IMR-90 (cell line): Measurements from ENCODE around the gene ECSIT. TPM values are rescaled to one million over a fixed set of nuclear protein-coding genes. Genes with fewer than 3 reads are reported as not detected.

Source experiments
- ATAC-seq: fragments of 200-7000 bp; cut with Tn5 transposase; 2 replicates; pipeline ENCODE4 v1.9.1; 2020; ENCODE audit warnings: low read depth, mild to moderate bottlenecking, moderate library complexity
- BruUV-seq: library from RNA; stranded (reverse); fragments of 400-500 nt; replicated peaks from 2 replicates; lab custom pipeline; 2021; lab: Mats Ljungman, UMichigan
- CTCF ChIA-PET: fragments of 300-600 bp; formaldehyde crosslinking; extraction: SDS; loops from one replicate; lab custom pipeline; 2021; ENCODE audit warnings: antibody characterized with exemption; lab: Yijun Ruan, JAX
- POLR2A ChIA-PET: fragments of 300-600 bp; sonication (Branson Sonifier 250); formaldehyde crosslinking; loops from one replicate; lab custom pipeline; 2022; ENCODE audit warnings: antibody characterized with exemption; ENCODE audit not compliant: unreplicated experiment; lab: Charles Lee
- DNase-seq: peaks from one replicate; pipeline ENCODE4 v3.0.0; 2013
- H2AFZ ChIP-seq: replicated peaks from 2 replicates; pipeline ENCODE3; 2013; ENCODE audit warnings: low read length, mild to moderate bottlenecking; ENCODE audit not compliant: poor library complexity
- H2AK5ac ChIP-seq: 2 replicates; pipeline ENCODE4 v1.6.1; 2013; ENCODE audit warnings: low read depth, low read length, inconsistent platforms
- H2AK9ac ChIP-seq: replicated peaks from 2 replicates; pipeline ENCODE3; 2013; ENCODE audit warnings: mild to moderate bottlenecking, low read depth, low read length, moderate library complexity; ENCODE audit not compliant: poor library complexity
- H2BK120ac ChIP-seq: 2 replicates; pipeline ENCODE4 v1.6.1; 2013; ENCODE audit warnings: low read depth, low read length, inconsistent platforms
- H2BK15ac ChIP-seq: 3 replicates; pipeline ENCODE4 v1.6.1; 2013; ENCODE audit warnings: low read depth, low read length, inconsistent platforms
- H2BK20ac ChIP-seq: 2 replicates; pipeline ENCODE4 v1.6.1; 2013; ENCODE audit warnings: low read depth, mild to moderate bottlenecking, inconsistent platforms, low read length, moderate library complexity
- H2BK5ac ChIP-seq: 2 replicates; pipeline ENCODE4 v1.6.1; 2013; ENCODE audit warnings: mild to moderate bottlenecking, low read depth, low read length, inconsistent platforms; ENCODE audit not compliant: poor library complexity, severe bottlenecking
- H3K14ac ChIP-seq: replicated peaks from 2 replicates; pipeline ENCODE4 v1.6.1; 2013; ENCODE audit warnings: low read depth, low read length, inconsistent platforms
- H3K18ac ChIP-seq: 2 replicates; pipeline ENCODE4 v1.6.1; 2013; ENCODE audit warnings: low read depth, low read length, control low read depth
- H3K23ac ChIP-seq: 2 replicates; pipeline ENCODE4 v1.6.1; 2013; ENCODE audit warnings: low read depth, low read length, inconsistent platforms
- H3K27ac ChIP-seq: 2 replicates; pipeline ENCODE4 v1.5.1; 2013; ENCODE audit warnings: mild to moderate bottlenecking, control low read depth, low read length; ENCODE audit not compliant: insufficient read depth
- H3K27me3 ChIP-seq: 2 replicates; pipeline ENCODE4 v1.6.1; 2013; ENCODE audit warnings: low read length; ENCODE audit not compliant: control insufficient read depth, insufficient read depth
- H3K36me3 ChIP-seq: 2 replicates; pipeline ENCODE4 v1.6.1; 2013; ENCODE audit warnings: low read length, mixed read lengths; ENCODE audit not compliant: control insufficient read depth, insufficient read depth
- H3K4ac ChIP-seq: 2 replicates; pipeline ENCODE4 v1.6.1; 2013; ENCODE audit warnings: low read depth, low read length, inconsistent platforms
- H3K4me1 ChIP-seq: 2 replicates; pipeline ENCODE4 v1.6.1; 2013; ENCODE audit warnings: low read length, mixed read lengths; ENCODE audit not compliant: control insufficient read depth, insufficient read depth
- H3K4me2 ChIP-seq: 2 replicates; pipeline ENCODE4 v1.6.1; 2013; ENCODE audit warnings: low read depth, mild to moderate bottlenecking, control low read depth, low read length, moderate library complexity
- H3K4me3 ChIP-seq: 2 replicates; pipeline ENCODE4 v1.5.1; 2013; ENCODE audit warnings: low read depth, mild to moderate bottlenecking, control low read depth, low read length, moderate library complexity; ENCODE audit not compliant: insufficient read depth
- H3K56ac ChIP-seq: 2 replicates; pipeline ENCODE4 v1.6.1; 2013; ENCODE audit warnings: low read length, inconsistent platforms; ENCODE audit not compliant: insufficient read depth; ENCODE audit errors: extremely low read depth
- H3K79me1 ChIP-seq, 2 experiments: 2 replicates each; pipeline ENCODE4 v1.6.1; 2013; ENCODE audit warnings: low read length in 2 of 2, inconsistent platforms in 1 of 2, low read depth in 1 of 2
- H3K9ac ChIP-seq: 2 replicates; pipeline ENCODE4 v1.6.1; 2013; ENCODE audit warnings: low read depth, low read length, control low read depth
- H3K9me1 ChIP-seq: 2 replicates; pipeline ENCODE4 v1.6.1; 2013; ENCODE audit warnings: low read length, inconsistent platforms; ENCODE audit not compliant: insufficient read depth
- H3K9me3 ChIP-seq: 2 replicates; pipeline ENCODE4 v1.6.1; 2013; ENCODE audit warnings: low read length; ENCODE audit not compliant: control insufficient read depth, insufficient read depth
- H4K20me1 ChIP-seq: 2 replicates; pipeline ENCODE4 v1.6.1; 2013; ENCODE audit warnings: low read length, inconsistent platforms; ENCODE audit not compliant: insufficient read depth
- H4K5ac ChIP-seq: 2 replicates; pipeline ENCODE4 v1.6.1; 2013; ENCODE audit warnings: mild to moderate bottlenecking, low read depth, low read length, control low read depth
- H4K8ac ChIP-seq, 2 experiments: 2 replicates each; pipeline ENCODE4 v1.6.1; 2013; ENCODE audit warnings: low read depth in 2 of 2, low read length in 2 of 2, control low read depth in 1 of 2, inconsistent platforms in 1 of 2
- H4K91ac ChIP-seq: 2 replicates; pipeline ENCODE4 v1.6.1; 2013; ENCODE audit warnings: low read depth, low read length, inconsistent platforms; ENCODE audit not compliant: insufficient read depth
- MAFK ChIP-seq: IDR thresholded peaks from 2 replicates; pipeline ENCODE4 v1.6.1; 2012; ENCODE audit warnings: low read depth, low read length, improper control_type of control experiment
- RFX5 ChIP-seq: IDR thresholded peaks from 2 replicates; pipeline ENCODE4 v1.8.0; 2012; ENCODE audit warnings: low read depth, mild to moderate bottlenecking, low read length, moderate library complexity
- WGBS, 2 experiments: methylation state at CpG; one replicate each; pipeline versions ENCODE4 v1.1.5 to v1.1.7; 2013; ENCODE audit warnings: missing lambda C conversion rate in 2 of 2; ENCODE audit not compliant: insufficient read length in 1 of 2; ENCODE audit errors: extremely low coverage in 2 of 2; 5-methylcytosine and 5-hydroxymethylcytosine counted together
- dilution Hi-C: fragments of 300-500 bp; cut with HindIII; formaldehyde crosslinking; loops from one replicate; pipeline ENCODE4 v1.14.3; 2018; ENCODE audit warnings: low sequenced_read_pairs; ENCODE audit not compliant: unreplicated experiment
- in situ Hi-C: fragments of 300-500 bp; cut with MboI; formaldehyde crosslinking; loops from 3 replicates; pipeline ENCODE4 v1.14.3; 2019; ENCODE audit warnings: low sequenced_read_pairs, inconsistent platforms, mixed read lengths
- intact Hi-C: fragments of 100-400 bp; cut with micrococcal nuclease; formaldehyde crosslinking; loops from 2 replicates; pipeline ENCODE4 v1.10.0; 2022
- polyA plus RNA-seq, 3 experiments: library from polyadenylated mRNA; depleted of rRNA; stranded (reverse); fragments of >200 nt; gene quantifications; 2 replicates each; pipeline ENCODE4 v1.2.3, GENCODE V29; 2012; ENCODE audit warnings: low replicate concordance in 1 of 3
- total RNA-seq: library from RNA; depleted of rRNA; stranded (reverse); fragments of >200 nt; gene quantifications from 2 replicates; pipeline ENCODE4 v1.2.3, GENCODE V29; 2012

ECSIT gene
- total and polyA plus RNA-seq, 2 of the 4 experiments (the other 2 are of a cell fraction), result 30.5 to 42.3 TPM

GRCh38 chr19:11489378-11489777, 39.6 kb downstream of the ECSIT start:
- Histone ChIP-seq H2BK120ac (no peak overlapping the region), H3K9me1 (no peaks in the 10 kb centered on the region; the same call in 1 of the 2 replicates), H3K4me3 (no peak overlapping the region), H4K8ac (no peak overlapping the region), H2BK5ac (no peak overlapping the region), H3K27me3 (no peaks in the 10 kb centered on the region), H3K79me1 (no peaks in the 10 kb centered on the region), H4K20me1 (no peaks in the 10 kb centered on the region), H2AK9ac (no peak overlapping the region), H3K4me1 (no peaks in the 10 kb centered on the region), H3K9me3 (no peaks in the 10 kb centered on the region), H3K18ac (no peak overlapping the region), H3K14ac (no peak overlapping the region), H2BK15ac (no peak overlapping the region), H3K4me2 (no peak overlapping the region), H3K56ac (no peak overlapping the region), H3K27ac (no peak overlapping the region), H2AFZ (no peak overlapping the region), H4K5ac (no peak overlapping the region), H3K4ac (no peak overlapping the region), H2AK5ac (no peak overlapping the region), H2BK20ac (no peak overlapping the region), H3K9ac (no peak overlapping the region), H4K91ac (no peak overlapping the region), H3K36me3 (no peaks in the 10 kb centered on the region; the same call in none of the 2 replicates), H3K23ac (no peak overlapping the region)
- in situ Hi-C loops (no loop called here), dilution Hi-C loops (no loop called here), intact Hi-C loops (no loop called here)
- no peak for ATAC-seq
- no peak for DNase-seq
- CTCF ChIA-PET, result interaction anchor here (0.6 kb wide), 1 partner anchor 13 kb away, joined by 4 read pairs; no protein-coding TSS in a partner anchor
- 98% methylated on average over 6 of the region's 7 CpGs; no CpG with 5 or more reads in 1 of the 2 experiments for WGBS, 2 experiments
- POLR2A ChIA-PET, result no interaction called here
- no peak for TF ChIP-seq MAFK
- TF ChIP-seq RFX5, result no peak
- BruUV-seq, result no TSS peak
